ENCODE results near the gene R3HDM4. TPM values are rescaled to one million over a fixed set of nuclear protein-coding genes. Genes with fewer than 3 reads are reported as not detected.
A peak's percentile ranks its signal among the peaks of the same experiment; 100 is the strongest.

The R3HDM4 gene
- polyA plus RNA-seq, 4 donors: 29.5 to 52.7 (median 42.3) TPM

GRCh38 chr19:944171-944567 is 31.1 kb upstream of the R3HDM4 start:
- DNase-seq: peak; percentile 89 to 96
- no peak for FAIRE-seq
- Histone ChIP-seq H3K9me3 (ENCODE audit: control insufficient read depth in 2 of 2, insufficient read depth in 1 of 2, low read depth in 1 of 2, low read length in 1 of 2) (peaks cover 0 to 5% of the 10 kb centered on the region in 2 donors), H3K27me3 (ENCODE audit: control insufficient read depth in 3 of 3, insufficient read depth in 3 of 3, low read length in 3 of 3) (no peaks in the 10 kb centered on the region), H3K4me1 (ENCODE audit: control insufficient read depth in 3 of 3, insufficient read depth in 2 of 3, low read depth in 1 of 3, low read length in 2 of 3) (peaks cover 0 to 72% (median 0%) of the 10 kb centered on the region in 3 donors), H3K4me3 (ENCODE audit: low read depth in 1 of 3, low read length in 3 of 3) (peak overlapping the region in 1 of 3 donors; percentile 23), H3K27ac (ENCODE audit: low read depth in 1 of 3, low read length in 2 of 3) (peak overlapping the region in 1 of 3 donors; percentile 98), H3K36me3 (ENCODE audit: control insufficient read depth in 3 of 3, insufficient read depth in 2 of 3, low read depth in 1 of 3, low read length in 3 of 3) (peaks cover 0 to 96% (median 0%) of the 10 kb centered on the region in 3 donors)
- 19 to 56% (median 35%) methylated on average over 27 of the region's 27 CpGs for WGBS, 3 donors

DNA sequence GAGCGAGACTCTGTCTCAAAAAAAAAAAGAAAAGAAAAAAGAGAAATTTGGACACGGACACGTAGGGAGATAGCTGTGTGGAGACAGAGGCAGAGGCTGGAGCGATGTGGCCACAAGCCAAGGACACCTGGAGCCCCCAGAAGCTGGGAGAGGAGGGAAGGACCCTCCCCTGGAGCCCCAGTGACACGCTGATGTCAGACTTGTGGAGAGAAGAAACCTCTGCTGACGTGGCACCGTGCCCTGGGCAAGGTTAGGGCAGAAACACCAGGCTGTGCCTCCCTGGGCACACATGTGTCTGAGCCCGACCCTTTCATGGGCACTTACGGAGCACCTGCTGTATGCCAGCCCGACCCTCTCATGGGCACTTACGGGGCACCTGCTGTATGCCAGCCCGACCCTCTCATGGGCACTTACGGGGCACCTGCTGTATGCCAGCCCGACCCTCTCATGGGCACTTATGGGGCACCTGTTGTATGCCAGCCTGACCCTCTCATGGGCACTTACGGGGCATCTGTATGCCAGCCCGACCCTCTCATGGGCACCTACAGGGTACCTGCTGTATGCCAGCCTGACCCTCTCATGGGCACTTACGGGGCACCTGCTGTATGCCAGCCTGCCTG is 30.6 kb upstream of the R3HDM4 start:
- no peak for FAIRE-seq
- H3K36me3 ChIP-seq (ENCODE audit: control insufficient read depth in 3 of 3, insufficient read depth in 2 of 3, low read depth in 1 of 3, low read length in 3 of 3): peaks cover 0 to 96% (median 0%) of the 10 kb centered on the region in 3 donors

DNA sequence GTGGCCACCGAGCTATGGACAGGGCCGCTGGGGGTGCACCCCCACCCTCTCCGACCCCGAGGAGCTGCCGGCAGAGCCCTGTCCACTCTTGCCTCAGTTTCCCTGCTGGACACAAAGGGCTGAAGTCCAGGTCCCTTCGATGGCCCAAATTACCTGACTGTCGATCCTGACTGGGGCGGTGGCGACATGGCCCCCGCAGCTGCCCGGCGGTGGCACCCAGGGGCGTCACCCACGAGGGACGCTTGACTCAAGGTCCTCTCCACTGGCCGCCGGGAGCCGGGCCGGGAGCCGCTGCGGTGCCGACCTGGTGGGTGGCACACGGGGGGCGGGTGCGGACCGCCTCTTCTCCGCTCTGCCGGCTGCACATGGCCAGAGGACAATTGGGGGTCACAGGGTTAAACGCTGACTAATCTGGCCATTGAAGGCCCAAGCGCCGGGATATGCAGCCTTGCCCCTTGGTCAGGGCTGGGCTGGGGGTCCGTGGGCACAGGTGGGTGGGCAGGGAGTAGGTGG is 29.2 kb upstream of the R3HDM4 start:
- DNase-seq: no peak
- H3K27me3 ChIP-seq (ENCODE audit: control insufficient read depth in 3 of 3, insufficient read depth in 3 of 3, low read length in 3 of 3): no peaks in the 10 kb centered on the region
- H3K9me3 ChIP-seq (ENCODE audit: control insufficient read depth in 2 of 2, insufficient read depth in 1 of 2, low read depth in 1 of 2, low read length in 1 of 2): peaks cover 0 to 6% of the 10 kb centered on the region in 2 donors
- no peak overlapping the region for H3K4me3 ChIP-seq (ENCODE audit: low read depth in 1 of 3, low read length in 3 of 3)
- H3K27ac ChIP-seq (ENCODE audit: low read depth in 1 of 3, low read length in 2 of 3): peak overlapping the region in 1 of 3 donors; percentile 74
- no peak for FAIRE-seq
- H3K36me3 ChIP-seq (ENCODE audit: control insufficient read depth in 3 of 3, insufficient read depth in 2 of 3, low read depth in 1 of 3, low read length in 3 of 3): peaks cover 0 to 95% (median 0%) of the 10 kb centered on the region in 3 donors
- H3K4me1 ChIP-seq (ENCODE audit: control insufficient read depth in 3 of 3, insufficient read depth in 2 of 3, low read depth in 1 of 3, low read length in 2 of 3): peaks cover 0 to 62% (median 0%) of the 10 kb centered on the region in 3 donors
- WGBS, 3 donors: 85 to 94% (median 93%) methylated on average over 30 to 32 of the region's 32 CpGs

More for the DNA sequence above, 30.6 kb upstream of the R3HDM4 start:
- WGBS, 3 donors: 73 to 90% (median 79%) methylated on average over 15 to 17 of the region's 17 CpGs
- no peak overlapping the region for H3K4me3 ChIP-seq (ENCODE audit: low read depth in 1 of 3, low read length in 3 of 3)
- peaks cover 0 to 68% (median 0%) of the 10 kb centered on the region in 3 donors for H3K4me1 ChIP-seq (ENCODE audit: control insufficient read depth in 3 of 3, insufficient read depth in 2 of 3, low read depth in 1 of 3, low read length in 2 of 3)
- H3K9me3 ChIP-seq (ENCODE audit: control insufficient read depth in 2 of 2, insufficient read depth in 1 of 2, low read depth in 1 of 2, low read length in 1 of 2): peaks cover 0 to 5% of the 10 kb centered on the region in 2 donors
- no peak for DNase-seq
- no peaks in the 10 kb centered on the region for H3K27me3 ChIP-seq (ENCODE audit: control insufficient read depth in 3 of 3, insufficient read depth in 3 of 3, low read length in 3 of 3)
- H3K27ac ChIP-seq (ENCODE audit: low read depth in 1 of 3, low read length in 2 of 3): peak overlapping the region in 1 of 3 donors; percentile 98

DNA sequence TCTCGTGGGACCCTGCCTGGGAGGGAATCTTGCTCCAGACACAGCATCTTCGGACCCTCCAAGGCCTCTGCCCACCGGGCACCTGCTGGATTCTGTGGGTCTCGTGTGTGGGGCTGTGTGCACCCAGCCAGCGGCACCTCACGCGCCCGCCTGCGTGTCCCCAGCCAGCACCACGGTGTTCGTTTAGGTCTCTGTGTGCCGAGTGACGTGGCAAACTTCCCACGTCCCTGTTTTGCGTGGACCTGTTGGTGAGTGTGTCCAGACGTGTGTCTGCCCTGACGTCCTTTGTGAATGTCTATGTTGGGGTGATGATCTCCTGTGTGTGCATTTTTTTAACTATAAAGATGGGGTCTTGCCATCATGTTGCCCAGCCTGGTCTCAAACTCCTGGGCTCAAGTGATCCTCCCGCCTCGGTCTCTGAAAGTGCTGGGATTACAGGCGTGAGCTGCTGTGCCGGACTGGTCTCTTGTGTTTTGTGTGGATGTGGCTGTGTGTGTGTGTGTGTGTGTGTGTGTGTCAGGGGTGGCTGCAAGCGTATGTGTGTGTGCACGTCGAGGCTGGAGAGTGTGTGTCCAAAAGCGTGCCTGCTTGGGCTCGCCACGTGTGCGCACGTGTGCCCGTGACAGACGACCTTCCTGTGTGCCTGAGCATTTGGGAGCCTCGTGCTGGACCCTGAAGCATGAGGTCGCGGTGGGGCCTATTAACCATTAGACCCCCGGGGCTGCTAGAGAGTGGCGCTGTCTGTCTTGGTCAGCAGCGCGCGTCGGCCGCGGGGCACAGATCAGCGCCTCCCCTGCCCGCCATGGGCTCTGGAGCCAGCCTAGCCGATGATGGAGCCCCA is 28.5 kb upstream of the R3HDM4 start:
- Histone ChIP-seq H3K27ac (ENCODE audit: low read depth in 1 of 3, low read length in 2 of 3) (peak overlapping the region; percentile 34 to 74 (median 72)), H3K36me3 (ENCODE audit: control insufficient read depth in 3 of 3, insufficient read depth in 2 of 3, low read depth in 1 of 3, low read length in 3 of 3) (peaks cover 0 to 95% (median 0%) of the 10 kb centered on the region in 3 donors), H3K4me1 (ENCODE audit: control insufficient read depth in 3 of 3, insufficient read depth in 2 of 3, low read depth in 1 of 3, low read length in 2 of 3) (peaks cover 0 to 56% (median 0%) of the 10 kb centered on the region in 3 donors), H3K27me3 (ENCODE audit: control insufficient read depth in 3 of 3, insufficient read depth in 3 of 3, low read length in 3 of 3) (no peaks in the 10 kb centered on the region), H3K9me3 (ENCODE audit: control insufficient read depth in 2 of 2, insufficient read depth in 1 of 2, low read depth in 1 of 2, low read length in 1 of 2) (peaks cover 0 to 9% of the 10 kb centered on the region in 2 donors), H3K4me3 (ENCODE audit: low read depth in 1 of 3, low read length in 3 of 3) (peak overlapping the region in 1 of 3 donors; percentile 31)
- no peak for DNase-seq
- no peak for FAIRE-seq
- WGBS, 3 donors: 40 to 73% (median 54%) methylated on average over 43 to 45 of the region's 45 CpGs

DNA sequence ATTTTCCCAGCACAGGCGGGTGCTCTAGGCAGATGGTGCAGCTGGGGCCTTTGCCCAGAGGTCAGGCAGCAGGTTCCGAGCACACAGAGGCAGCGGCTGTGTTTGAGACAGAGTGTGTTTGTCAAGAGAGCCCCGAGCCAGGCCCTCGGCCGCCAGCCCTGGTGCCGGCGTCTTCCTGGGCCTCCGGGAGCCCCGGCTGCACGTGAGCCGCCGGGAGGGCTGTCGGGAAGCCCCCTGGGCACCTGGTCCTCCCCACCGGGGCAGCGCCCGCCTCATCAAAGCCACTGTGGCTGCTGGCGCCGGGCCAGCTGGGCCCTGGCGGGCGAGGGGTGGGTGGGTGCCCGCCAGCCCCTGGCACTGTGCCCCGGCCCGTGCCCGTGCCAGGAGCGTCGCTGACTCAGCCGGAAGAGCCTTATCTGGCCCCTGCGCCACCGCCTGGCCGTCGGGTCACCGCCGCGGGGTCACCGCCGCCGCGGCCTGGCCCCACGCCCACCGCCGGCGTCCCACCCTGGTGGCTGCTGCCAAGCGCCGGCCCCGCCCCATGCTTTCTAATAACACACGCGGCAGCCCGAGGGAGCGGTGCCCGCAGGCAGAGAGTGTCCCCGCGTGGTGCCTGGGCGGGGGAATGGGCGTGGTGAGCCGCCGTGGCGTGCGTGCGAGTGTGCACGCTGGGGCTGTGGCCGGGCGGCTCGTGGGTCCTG is 27.7 kb upstream of the R3HDM4 start:
- peak overlapping the region; percentile 72 to 86 (median 82) for H3K27ac ChIP-seq (ENCODE audit: low read depth in 1 of 3, low read length in 2 of 3)
- H3K4me1 ChIP-seq (ENCODE audit: control insufficient read depth in 3 of 3, insufficient read depth in 2 of 3, low read depth in 1 of 3, low read length in 2 of 3): peaks cover 0 to 48% (median 0%) of the 10 kb centered on the region in 3 donors
- DNase-seq: peak in 1 of 2 donors; percentile 88
- 6 to 33% (median 6%) methylated on average over 38 to 64 of the region's 64 CpGs for WGBS, 3 donors
- peaks cover 0 to 9% of the 10 kb centered on the region in 2 donors for H3K9me3 ChIP-seq (ENCODE audit: control insufficient read depth in 2 of 2, insufficient read depth in 1 of 2, low read depth in 1 of 2, low read length in 1 of 2)
- H3K36me3 ChIP-seq (ENCODE audit: control insufficient read depth in 3 of 3, insufficient read depth in 2 of 3, low read depth in 1 of 3, low read length in 3 of 3): peaks cover 0 to 97% (median 0%) of the 10 kb centered on the region in 3 donors
- no peaks in the 10 kb centered on the region for H3K27me3 ChIP-seq (ENCODE audit: control insufficient read depth in 3 of 3, insufficient read depth in 3 of 3, low read length in 3 of 3)
- peak overlapping the region in 2 of 3 donors; percentile 10 to 31 for H3K4me3 ChIP-seq (ENCODE audit: low read depth in 1 of 3, low read length in 3 of 3)
- no peak for FAIRE-seq

DNA sequence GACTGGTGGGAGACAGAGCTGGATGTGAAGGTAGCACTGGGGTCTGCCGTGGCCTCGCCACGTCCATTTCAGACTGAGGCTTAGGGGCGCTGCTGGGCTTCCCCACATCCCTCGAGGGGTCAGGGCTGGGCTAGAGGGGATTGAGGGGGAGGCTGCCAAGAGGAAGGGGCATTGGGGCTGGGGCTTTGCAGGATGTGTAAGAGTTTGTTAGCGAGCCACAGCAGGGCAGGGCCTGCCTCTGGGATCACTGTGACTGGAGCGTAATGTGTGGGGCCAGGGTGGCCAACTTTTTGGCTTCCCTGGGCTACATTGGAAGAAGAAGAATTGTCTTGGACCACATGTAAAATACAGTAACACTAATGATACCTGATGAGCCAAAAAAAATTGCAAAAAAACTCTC is 26.9 kb upstream of the R3HDM4 start:
- Histone ChIP-seq H3K27me3 (ENCODE audit: control insufficient read depth in 3 of 3, insufficient read depth in 3 of 3, low read length in 3 of 3) (no peaks in the 10 kb centered on the region), H3K4me1 (ENCODE audit: control insufficient read depth in 3 of 3, insufficient read depth in 2 of 3, low read depth in 1 of 3, low read length in 2 of 3) (peaks cover 0 to 44% (median 0%) of the 10 kb centered on the region in 3 donors), H3K4me3 (ENCODE audit: low read depth in 1 of 3, low read length in 3 of 3) (peak overlapping the region in 1 of 3 donors; percentile 10), H3K27ac (ENCODE audit: low read depth in 1 of 3, low read length in 2 of 3) (peak overlapping the region in 2 of 3 donors; percentile 82 to 86), H3K9me3 (ENCODE audit: control insufficient read depth in 2 of 2, insufficient read depth in 1 of 2, low read depth in 1 of 2, low read length in 1 of 2) (peaks cover 0 to 9% of the 10 kb centered on the region in 2 donors), H3K36me3 (ENCODE audit: control insufficient read depth in 3 of 3, insufficient read depth in 2 of 3, low read depth in 1 of 3, low read length in 3 of 3) (peaks cover 0 to 97% (median 0%) of the 10 kb centered on the region in 3 donors)
- FAIRE-seq (no peak), DNase-seq (no peak)
- 95 to 100% (median 96%) methylated on average over 7 of the region's 7 CpGs for WGBS, 3 donors

DNA sequence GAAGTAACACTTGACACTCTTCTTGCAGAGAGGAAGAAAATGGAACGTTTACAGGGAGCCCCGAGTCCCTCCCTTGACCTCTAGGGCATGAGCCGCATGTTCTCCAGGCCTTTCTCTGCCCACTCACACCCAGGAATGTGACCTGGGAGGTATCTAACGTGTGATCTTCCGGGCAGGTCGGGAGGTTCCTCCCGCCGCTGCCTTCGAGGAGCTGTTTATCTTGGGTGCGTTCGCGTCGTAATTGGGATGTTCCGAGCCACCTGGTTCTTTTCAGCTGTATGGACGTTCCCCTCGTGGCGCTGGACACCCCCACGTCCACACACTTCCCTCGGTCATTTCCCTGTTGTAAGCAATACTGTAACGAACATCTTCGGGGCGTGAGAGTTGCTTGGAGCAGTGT is 26.4 kb upstream of the R3HDM4 start:
- Histone ChIP-seq H3K27ac (ENCODE audit: low read depth in 1 of 3, low read length in 2 of 3) (peak overlapping the region in 1 of 3 donors; percentile 82), H3K4me1 (ENCODE audit: control insufficient read depth in 3 of 3, insufficient read depth in 2 of 3, low read depth in 1 of 3, low read length in 2 of 3) (peaks cover 0 to 44% (median 0%) of the 10 kb centered on the region in 3 donors), H3K27me3 (ENCODE audit: control insufficient read depth in 3 of 3, insufficient read depth in 3 of 3, low read length in 3 of 3) (no peaks in the 10 kb centered on the region), H3K9me3 (ENCODE audit: control insufficient read depth in 2 of 2, insufficient read depth in 1 of 2, low read depth in 1 of 2, low read length in 1 of 2) (peaks cover 0 to 9% of the 10 kb centered on the region in 2 donors), H3K36me3 (ENCODE audit: control insufficient read depth in 3 of 3, insufficient read depth in 2 of 3, low read depth in 1 of 3, low read length in 3 of 3) (peaks cover 0 to 97% (median 0%) of the 10 kb centered on the region in 3 donors), H3K4me3 (ENCODE audit: low read depth in 1 of 3, low read length in 3 of 3) (no peak overlapping the region)
- DNase-seq: no peak
- WGBS, 3 donors: 82 to 88% (median 87%) methylated on average over 22 of the region's 22 CpGs
- FAIRE-seq: no peak
